Measurements from ENCODE around the gene E2F7. TPM values are rescaled to one million over a fixed set of nuclear protein-coding genes. Genes with fewer than 3 reads are reported as not detected.

The E2F7 gene
- total and polyA plus RNA-seq, 2 of the 13 experiments (the other 11 are each of a cell fraction or from before 2014, with no cell fraction given): 1.7 to 7.3 TPM

- TF ChIP-seq ZBTB14 (CRISPR knock-in tag; IDR thresholded peaks at IDR 0.05) (no peak), NBN (conservative IDR thresholded peaks at IDR 0.05) (no peak), ZNF225 (CRISPR knock-in tag; IDR thresholded peaks at IDR 0.05) (no peak), ZBTB21 (CRISPR knock-in tag; IDR thresholded peaks at IDR 0.05) (no peak), ZSCAN12 (CRISPR knock-in tag; IDR thresholded peaks at IDR 0.05) (no peak), IRF2 (CRISPR knock-in tag; IDR thresholded peaks at IDR 0.05) (no peak), AKAP8 (CRISPR knock-in tag; IDR thresholded peaks at IDR 0.05) (no peak), ZNF329 (CRISPR knock-in tag; IDR thresholded peaks at IDR 0.05; ENCODE audit: low read depth) (peak; percentile 73; the same call in 1 of the 2 replicates), ZNF557 (CRISPR knock-in tag; IDR thresholded peaks at IDR 0.05) (no peak), ZEB1 (IDR thresholded peaks at IDR 0.05; ENCODE audit: insufficient replicate concordance, low read depth) (no peak), TFAP4 (IDR thresholded peaks at IDR 0.05; ENCODE audit: borderline replicate concordance, low read depth) (no peak), ZNF737 (CRISPR knock-in tag; IDR thresholded peaks at IDR 0.05; ENCODE audit: borderline replicate concordance) (no peak)
- TF ChIP-seq, protein P1, sequence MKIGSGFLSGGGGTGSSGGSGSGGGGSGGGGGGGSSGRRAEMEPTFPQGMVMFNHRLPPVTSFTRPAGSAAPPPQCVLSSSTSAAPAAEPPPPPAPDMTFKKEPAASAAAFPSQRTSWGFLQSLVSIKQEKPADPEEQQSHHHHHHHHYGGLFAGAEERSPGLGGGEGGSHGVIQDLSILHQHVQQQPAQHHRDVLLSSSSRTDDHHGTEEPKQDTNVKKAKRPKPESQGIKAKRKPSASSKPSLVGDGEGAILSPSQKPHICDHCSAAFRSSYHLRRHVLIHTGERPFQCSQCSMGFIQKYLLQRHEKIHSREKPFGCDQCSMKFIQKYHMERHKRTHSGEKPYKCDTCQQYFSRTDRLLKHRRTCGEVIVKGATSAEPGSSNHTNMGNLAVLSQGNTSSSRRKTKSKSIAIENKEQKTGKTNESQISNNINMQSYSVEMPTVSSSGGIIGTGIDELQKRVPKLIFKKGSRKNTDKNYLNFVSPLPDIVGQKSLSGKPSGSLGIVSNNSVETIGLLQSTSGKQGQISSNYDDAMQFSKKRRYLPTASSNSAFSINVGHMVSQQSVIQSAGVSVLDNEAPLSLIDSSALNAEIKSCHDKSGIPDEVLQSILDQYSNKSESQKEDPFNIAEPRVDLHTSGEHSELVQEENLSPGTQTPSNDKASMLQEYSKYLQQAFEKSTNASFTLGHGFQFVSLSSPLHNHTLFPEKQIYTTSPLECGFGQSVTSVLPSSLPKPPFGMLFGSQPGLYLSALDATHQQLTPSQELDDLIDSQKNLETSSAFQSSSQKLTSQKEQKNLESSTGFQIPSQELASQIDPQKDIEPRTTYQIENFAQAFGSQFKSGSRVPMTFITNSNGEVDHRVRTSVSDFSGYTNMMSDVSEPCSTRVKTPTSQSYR (CRISPR knock-in tag; IDR thresholded peaks at IDR 0.05; ENCODE audit: borderline replicate concordance): peak; percentile 71; the same call in 1 of the 2 replicates
- TF ChIP-seq, protein P2, sequence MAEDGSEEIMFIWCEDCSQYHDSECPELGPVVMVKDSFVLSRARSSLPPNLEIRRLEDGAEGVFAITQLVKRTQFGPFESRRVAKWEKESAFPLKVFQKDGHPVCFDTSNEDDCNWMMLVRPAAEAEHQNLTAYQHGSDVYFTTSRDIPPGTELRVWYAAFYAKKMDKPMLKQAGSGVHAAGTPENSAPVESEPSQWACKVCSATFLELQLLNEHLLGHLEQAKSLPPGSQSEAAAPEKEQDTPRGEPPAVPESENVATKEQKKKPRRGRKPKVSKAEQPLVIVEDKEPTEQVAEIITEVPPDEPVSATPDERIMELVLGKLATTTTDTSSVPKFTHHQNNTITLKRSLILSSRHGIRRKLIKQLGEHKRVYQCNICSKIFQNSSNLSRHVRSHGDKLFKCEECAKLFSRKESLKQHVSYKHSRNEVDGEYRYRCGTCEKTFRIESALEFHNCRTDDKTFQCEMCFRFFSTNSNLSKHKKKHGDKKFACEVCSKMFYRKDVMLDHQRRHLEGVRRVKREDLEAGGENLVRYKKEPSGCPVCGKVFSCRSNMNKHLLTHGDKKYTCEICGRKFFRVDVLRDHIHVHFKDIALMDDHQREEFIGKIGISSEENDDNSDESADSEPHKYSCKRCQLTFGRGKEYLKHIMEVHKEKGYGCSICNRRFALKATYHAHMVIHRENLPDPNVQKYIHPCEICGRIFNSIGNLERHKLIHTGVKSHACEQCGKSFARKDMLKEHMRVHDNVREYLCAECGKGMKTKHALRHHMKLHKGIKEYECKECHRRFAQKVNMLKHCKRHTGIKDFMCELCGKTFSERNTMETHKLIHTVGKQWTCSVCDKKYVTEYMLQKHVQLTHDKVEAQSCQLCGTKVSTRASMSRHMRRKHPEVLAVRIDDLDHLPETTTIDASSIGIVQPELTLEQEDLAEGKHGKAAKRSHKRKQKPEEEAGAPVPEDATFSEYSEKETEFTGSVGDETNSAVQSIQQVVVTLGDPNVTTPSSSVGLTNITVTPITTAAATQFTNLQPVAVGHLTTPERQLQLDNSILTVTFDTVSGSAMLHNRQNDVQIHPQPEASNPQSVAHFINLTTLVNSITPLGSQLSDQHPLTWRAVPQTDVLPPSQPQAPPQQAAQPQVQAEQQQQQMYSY (CRISPR knock-in tag; IDR thresholded peaks at IDR 0.05): peak; percentile 87
- TF ChIP-seq, protein P3, sequence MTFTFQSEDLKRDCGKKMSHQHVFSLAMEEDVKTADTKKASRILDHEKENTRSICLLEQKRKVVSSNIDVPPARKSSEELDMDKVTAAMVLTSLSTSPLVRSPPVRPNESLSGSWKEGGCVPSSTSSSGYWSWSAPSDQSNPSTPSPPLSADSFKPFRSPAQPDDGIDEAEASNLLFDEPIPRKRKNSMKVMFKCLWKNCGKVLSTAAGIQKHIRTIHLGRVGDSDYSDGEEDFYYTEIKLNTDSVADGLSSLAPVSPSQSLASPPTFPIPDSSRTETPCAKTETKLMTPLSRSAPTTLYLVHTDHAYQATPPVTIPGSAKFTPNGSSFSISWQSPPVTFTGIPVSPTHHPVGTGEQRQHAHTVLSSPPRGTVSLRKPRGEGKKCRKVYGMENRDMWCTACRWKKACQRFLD (CRISPR knock-in tag; IDR thresholded peaks at IDR 0.05; ENCODE audit: borderline replicate concordance): no peak
- TF ChIP-seq, protein P4, sequence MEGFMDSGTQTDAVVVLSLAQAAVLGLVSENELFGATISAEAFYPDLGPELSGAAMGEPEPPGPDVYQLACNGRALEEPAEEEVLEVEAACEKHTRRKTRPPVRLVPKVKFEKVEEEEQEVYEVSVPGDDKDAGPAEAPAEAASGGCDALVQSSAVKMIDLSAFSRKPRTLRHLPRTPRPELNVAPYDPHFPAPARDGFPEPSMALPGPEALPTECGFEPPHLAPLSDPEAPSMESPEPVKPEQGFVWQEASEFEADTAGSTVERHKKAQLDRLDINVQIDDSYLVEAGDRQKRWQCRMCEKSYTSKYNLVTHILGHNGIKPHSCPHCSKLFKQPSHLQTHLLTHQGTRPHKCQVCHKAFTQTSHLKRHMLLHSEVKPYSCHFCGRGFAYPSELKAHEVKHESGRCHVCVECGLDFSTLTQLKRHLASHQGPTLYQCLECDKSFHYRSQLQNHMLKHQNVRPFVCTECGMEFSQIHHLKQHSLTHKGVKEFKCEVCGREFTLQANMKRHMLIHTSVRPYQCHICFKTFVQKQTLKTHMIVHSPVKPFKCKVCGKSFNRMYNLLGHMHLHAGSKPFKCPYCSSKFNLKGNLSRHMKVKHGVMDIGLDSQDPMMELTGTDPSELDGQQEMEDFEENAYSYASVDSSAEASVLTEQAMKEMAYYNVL (CRISPR knock-in tag; IDR thresholded peaks at IDR 0.05; ENCODE audit: borderline replicate concordance): peak; percentile 46; the same call in 1 of the 2 replicates
Measured at GRCh38 chr12:77065361-77066204, at the start of gene E2F7 (continued).
